ENCODE data around the gene ABLIM1. TPM values are rescaled to one million over a fixed set of nuclear protein-coding genes. Genes with fewer than 3 reads are reported as not detected.
A peak's percentile ranks its signal among the peaks of the same experiment; 100 is the strongest.

Gene ABLIM1
- total RNA-seq, 4 donors from 2014 or later, result 84.7 to 203 (median 150) TPM

GRCh38 chr10:114629824-114630730, 28.0 kb downstream of the ABLIM1 start:
- Histone ChIP-seq H3K9me3 (no peaks in the 10 kb centered on the region), H3K4me1 (peaks cover 31 to 61% of the 10 kb centered on the region in 2 donors), H3K4me3 (peak overlapping the region; percentile 56 to 60 (median 58)), H3K27me3 (peaks cover 13 to 33% (median 29%) of the 10 kb centered on the region in 3 donors), H3K36me3 (no peaks in the 10 kb centered on the region), H3K27ac (peak overlapping the region; percentile 0 to 81 (median 79))
- in situ Hi-C loops (cut with MboI; ENCODE audit: low sequenced_read_pairs in 4 of 4) (no loop called here), intact Hi-C loops (cut with DNase I; ENCODE audit: low total_unique reads) (loop anchor here (5.0 kb wide), 3 partner anchors 52 to 158 kb away; no protein-coding TSS in a partner anchor)
- ATAC-seq (no peak), DNase-seq (no peak)
- no peak for TF ChIP-seq CTCF (IDR thresholded peaks at IDR 0.05 in 4 of 5, conservative IDR thresholded peaks at IDR 0.05 in 1 of 5)
- no peak for TF ChIP-seq POLR2A (IDR thresholded peaks at IDR 0.05)

GRCh38 chr10:114629083-114629823, 28.8 kb downstream of the ABLIM1 start:
- no peak for TF ChIP-seq CTCF (IDR thresholded peaks at IDR 0.05 in 4 of 5, conservative IDR thresholded peaks at IDR 0.05 in 1 of 5)
- no peak for TF ChIP-seq POLR2A (IDR thresholded peaks at IDR 0.05)
- peak overlapping the region in 2 of 4 donors; percentile 57 to 60 for H3K4me3 ChIP-seq
- ATAC-seq (no peak), DNase-seq (no peak)
- intact Hi-C loops (cut with DNase I; ENCODE audit: low total_unique reads) (no loop called here), in situ Hi-C loops (cut with MboI; ENCODE audit: low sequenced_read_pairs in 4 of 4) (no loop called here)
- no peaks in the 10 kb centered on the region for H3K9me3 ChIP-seq
- H3K4me1 ChIP-seq, result peaks cover 27 to 59% of the 10 kb centered on the region in 2 donors
- peak overlapping the region; percentile 0 to 81 (median 79) for H3K27ac ChIP-seq
- H3K27me3 ChIP-seq, result peaks cover 13 to 33% (median 28%) of the 10 kb centered on the region in 3 donors
- no peaks in the 10 kb centered on the region for H3K36me3 ChIP-seq

- intact Hi-C loops (cut with DNase I; ENCODE audit: low total_unique reads), result no loop called here
- Histone ChIP-seq H3K27ac (peak overlapping the region in 3 of 4 donors; percentile 69 to 81 (median 74)), H3K4me3 (no peak overlapping the region)
Measured at GRCh38 chr10:114628106-114628505, 30.0 kb downstream of the ABLIM1 start.

GRCh38 chr10:114626841-114627240, 31.2 kb downstream of the ABLIM1 start:
- H3K27ac ChIP-seq, result peak overlapping the region; percentile 33 to 81 (median 72)
- in situ Hi-C loops (cut with MboI; ENCODE audit: low sequenced_read_pairs in 4 of 4), result no loop called here
- TF ChIP-seq POLR2A (IDR thresholded peaks at IDR 0.05) (no peak), CTCF (IDR thresholded peaks at IDR 0.05 in 4 of 5, conservative IDR thresholded peaks at IDR 0.05 in 1 of 5) (no peak)
- no peak overlapping the region for H3K4me3 ChIP-seq
- intact Hi-C loops (cut with DNase I; ENCODE audit: low total_unique reads), result no loop called here
- H3K36me3 ChIP-seq, result no peaks in the 10 kb centered on the region
- peaks cover 13 to 21% (median 16%) of the 10 kb centered on the region in 3 donors for H3K27me3 ChIP-seq
- ATAC-seq (peak in 1 of 2 donors; percentile 33), DNase-seq (no peak)
- H3K4me1 ChIP-seq, result peaks cover 21 to 55% of the 10 kb centered on the region in 2 donors
- no peaks in the 10 kb centered on the region for H3K9me3 ChIP-seq

More at GRCh38 chr10:114628106-114628505, 30.0 kb downstream of the ABLIM1 start:
- DNase-seq (no peak), ATAC-seq (no peak)
- H3K4me1 ChIP-seq, result peaks cover 30 to 58% of the 10 kb centered on the region in 2 donors
- TF ChIP-seq POLR2A (IDR thresholded peaks at IDR 0.05), result no peak
- no peak for TF ChIP-seq CTCF (IDR thresholded peaks at IDR 0.05 in 4 of 5, conservative IDR thresholded peaks at IDR 0.05 in 1 of 5)
- in situ Hi-C loops (cut with MboI; ENCODE audit: low sequenced_read_pairs in 4 of 4), result no loop called here
- no peaks in the 10 kb centered on the region for H3K9me3 ChIP-seq
- no peaks in the 10 kb centered on the region for H3K36me3 ChIP-seq
- H3K27me3 ChIP-seq, result peaks cover 13 to 32% (median 28%) of the 10 kb centered on the region in 3 donors
